ENCODE data around the gene GAS2L1.

GRCh38 chr22:29258407-29259252 lies 47.8 kb upstream of the GAS2L1 start:
- TF ChIP-seq, protein P1, sequence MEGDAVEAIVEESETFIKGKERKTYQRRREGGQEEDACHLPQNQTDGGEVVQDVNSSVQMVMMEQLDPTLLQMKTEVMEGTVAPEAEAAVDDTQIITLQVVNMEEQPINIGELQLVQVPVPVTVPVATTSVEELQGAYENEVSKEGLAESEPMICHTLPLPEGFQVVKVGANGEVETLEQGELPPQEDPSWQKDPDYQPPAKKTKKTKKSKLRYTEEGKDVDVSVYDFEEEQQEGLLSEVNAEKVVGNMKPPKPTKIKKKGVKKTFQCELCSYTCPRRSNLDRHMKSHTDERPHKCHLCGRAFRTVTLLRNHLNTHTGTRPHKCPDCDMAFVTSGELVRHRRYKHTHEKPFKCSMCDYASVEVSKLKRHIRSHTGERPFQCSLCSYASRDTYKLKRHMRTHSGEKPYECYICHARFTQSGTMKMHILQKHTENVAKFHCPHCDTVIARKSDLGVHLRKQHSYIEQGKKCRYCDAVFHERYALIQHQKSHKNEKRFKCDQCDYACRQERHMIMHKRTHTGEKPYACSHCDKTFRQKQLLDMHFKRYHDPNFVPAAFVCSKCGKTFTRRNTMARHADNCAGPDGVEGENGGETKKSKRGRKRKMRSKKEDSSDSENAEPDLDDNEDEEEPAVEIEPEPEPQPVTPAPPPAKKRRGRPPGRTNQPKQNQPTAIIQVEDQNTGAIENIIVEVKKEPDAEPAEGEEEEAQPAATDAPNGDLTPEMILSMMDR (IDR thresholded peaks at IDR 0.05; ENCODE audit: borderline replicate concordance, extremely low read depth, low read length, poor library complexity, severe bottlenecking), result no peak
- no peak for TF ChIP-seq EZH2 (IDR thresholded peaks at IDR 0.05; ENCODE audit: borderline replicate concordance, low read depth, low read length, severe bottlenecking)

Measured in DND-41 (cell line).